Measurements from ENCODE around the gene TMEM116.

Gene TMEM116

GRCh38 chr12:111894556-111894955, 118.4 kb downstream of the TMEM116 start:
- DNase-seq (ENCODE audit: low read depth, low spot score): no peak

- DNase-seq (ENCODE audit: low read depth, low spot score): no peak
Measured at GRCh38 chr12:111893287-111893686, 119.7 kb downstream of the TMEM116 start.

GRCh38 chr12:111887926-111888745, 124.8 kb downstream of the TMEM116 start:
- no peak for DNase-seq (ENCODE audit: low read depth, low spot score)

- DNase-seq (ENCODE audit: low read depth, low spot score): no peak
Measured at GRCh38 chr12:111886662-111887545, 126.1 kb downstream of the TMEM116 start.

- no peak for DNase-seq (ENCODE audit: low read depth, low spot score)
Measured at GRCh38 chr12:111881716-111882115, 131.2 kb downstream of the TMEM116 start.
